Measurements from ENCODE around the gene ZNF565.

- TF ChIP-seq CTCF (IDR thresholded peaks at IDR 0.05): no peak
- no peak for TF ChIP-seq POLR2AphosphoS5 (IDR thresholded peaks at IDR 0.05)
Observed at GRCh38 chr19:36203293-36203692, 11.2 kb downstream of the ZNF565 start.

Data from transverse colon (tissue), 4 donors.